Astrocyte of the spinal cord (primary cell): ENCODE results near the gene RNF5.

Experiments
- DNase-seq: peaks from one replicate; pipeline ENCODE4 v3.0.0; 2011; ENCODE audit warnings: low read depth, low spot score
- H3K4me3 ChIP-seq: 2 replicates; pipeline ENCODE4 v1.5.1; 2011; ENCODE audit warnings: low read depth, mild to moderate bottlenecking, low read length, moderate library complexity
- in situ Hi-C: cut with HindIII; loops from 2 replicates; pipeline ENCODE4 v1.10.0; 2017; ENCODE audit warnings: low sequenced_read_pairs
- TF ChIP-seq, protein P1 (sequence below): IDR thresholded peaks from 2 replicates; pipeline ENCODE4 v1.5.1; 2012; ENCODE audit warnings: low read depth, mild to moderate bottlenecking, low read length, inconsistent platforms

Gene RNF5

DNA sequence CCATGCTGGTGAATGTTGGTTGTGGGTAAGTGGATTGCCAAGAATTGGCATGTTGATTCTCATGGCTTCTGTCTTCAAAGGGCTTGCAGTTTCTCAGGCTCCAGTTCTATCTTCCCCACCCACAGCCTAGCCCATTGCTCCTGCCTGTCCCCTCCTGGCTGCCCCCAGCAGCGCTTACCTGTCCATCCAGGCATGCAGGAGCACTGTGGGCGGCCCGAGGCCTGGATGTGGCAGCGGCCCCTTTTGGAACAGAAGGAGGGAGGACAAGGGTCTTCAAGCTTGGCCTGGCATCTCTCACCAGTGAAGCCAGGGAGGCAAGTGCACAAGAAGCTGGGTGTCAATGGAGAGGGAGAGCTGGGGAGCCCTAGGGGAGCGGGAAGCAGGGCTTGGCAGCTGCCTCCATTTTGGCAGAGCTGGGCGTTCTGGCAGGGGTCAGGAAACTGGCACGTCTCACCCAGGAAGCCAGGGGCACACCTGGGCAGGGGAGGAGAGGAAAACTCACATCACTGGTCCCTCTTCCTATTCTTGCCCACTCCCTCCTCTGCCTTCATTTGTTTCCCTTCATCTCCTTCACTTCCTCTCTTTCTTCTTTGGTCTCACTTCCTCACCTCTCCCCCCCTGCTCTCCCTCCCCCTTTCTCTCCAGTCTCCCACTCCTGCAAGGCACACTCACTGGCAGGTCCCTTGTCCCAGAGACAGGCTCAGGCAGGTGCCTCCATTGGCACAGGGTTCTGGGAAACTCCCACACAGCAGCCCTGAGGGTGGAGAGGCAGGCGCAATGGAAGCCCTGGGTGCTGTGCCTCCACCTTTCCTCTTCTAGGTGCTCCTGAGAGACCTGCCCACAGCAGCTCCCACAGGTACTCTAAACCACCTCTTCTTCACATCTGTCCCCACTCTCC lies 44.4 kb downstream of the RNF5 start:
- no peak for DNase-seq
- TF ChIP-seq, protein P1, sequence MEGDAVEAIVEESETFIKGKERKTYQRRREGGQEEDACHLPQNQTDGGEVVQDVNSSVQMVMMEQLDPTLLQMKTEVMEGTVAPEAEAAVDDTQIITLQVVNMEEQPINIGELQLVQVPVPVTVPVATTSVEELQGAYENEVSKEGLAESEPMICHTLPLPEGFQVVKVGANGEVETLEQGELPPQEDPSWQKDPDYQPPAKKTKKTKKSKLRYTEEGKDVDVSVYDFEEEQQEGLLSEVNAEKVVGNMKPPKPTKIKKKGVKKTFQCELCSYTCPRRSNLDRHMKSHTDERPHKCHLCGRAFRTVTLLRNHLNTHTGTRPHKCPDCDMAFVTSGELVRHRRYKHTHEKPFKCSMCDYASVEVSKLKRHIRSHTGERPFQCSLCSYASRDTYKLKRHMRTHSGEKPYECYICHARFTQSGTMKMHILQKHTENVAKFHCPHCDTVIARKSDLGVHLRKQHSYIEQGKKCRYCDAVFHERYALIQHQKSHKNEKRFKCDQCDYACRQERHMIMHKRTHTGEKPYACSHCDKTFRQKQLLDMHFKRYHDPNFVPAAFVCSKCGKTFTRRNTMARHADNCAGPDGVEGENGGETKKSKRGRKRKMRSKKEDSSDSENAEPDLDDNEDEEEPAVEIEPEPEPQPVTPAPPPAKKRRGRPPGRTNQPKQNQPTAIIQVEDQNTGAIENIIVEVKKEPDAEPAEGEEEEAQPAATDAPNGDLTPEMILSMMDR: no peak
- in situ Hi-C loops: no loop called here
- H3K4me3 ChIP-seq: no peak overlapping the region

DNA sequence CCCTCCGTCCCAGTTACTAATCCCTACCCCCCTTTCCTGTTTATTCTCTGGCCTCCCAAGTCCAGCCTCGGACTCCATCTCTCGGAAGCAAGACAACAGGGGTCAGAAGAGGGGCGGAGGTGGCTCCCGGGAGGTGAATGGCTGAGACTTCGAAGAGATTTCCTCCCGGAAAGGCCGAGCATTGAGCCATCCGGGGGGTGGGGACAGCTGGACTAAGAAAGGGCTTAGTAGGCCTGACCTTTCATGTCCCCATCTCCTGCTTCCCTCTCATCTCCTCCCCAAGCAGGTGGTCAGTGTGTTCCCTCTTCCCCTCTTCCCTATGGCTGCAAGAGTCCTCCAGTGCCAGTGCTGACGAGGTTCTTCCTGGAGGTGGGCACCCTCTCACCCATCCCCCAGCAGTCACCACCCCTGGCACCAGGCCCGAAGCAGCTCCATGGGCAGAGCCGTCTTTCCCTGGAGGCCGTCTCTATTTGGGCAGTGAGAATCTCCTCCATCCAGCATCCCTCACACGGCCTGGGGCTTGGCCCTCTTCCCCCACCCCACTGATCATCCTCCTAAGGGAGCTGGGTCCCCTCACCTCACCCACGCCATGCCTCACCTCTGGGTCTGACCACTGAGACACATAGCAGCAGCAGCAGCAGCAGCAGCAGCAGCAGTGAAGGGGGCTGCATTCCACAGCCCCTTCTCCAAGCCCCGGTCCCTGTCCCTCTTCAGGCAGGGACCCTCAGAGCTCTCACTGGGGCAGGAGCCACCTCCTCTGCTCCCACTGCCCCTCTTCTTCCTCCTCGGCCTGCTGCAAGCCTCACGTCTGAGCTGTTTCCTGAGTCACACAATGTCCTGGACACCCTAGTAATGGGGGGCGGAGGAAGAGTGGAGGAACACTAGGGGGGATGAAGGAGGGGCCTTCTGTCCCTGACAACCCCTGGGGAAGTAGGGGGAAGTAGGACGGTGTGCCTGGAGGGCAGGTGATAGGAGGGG lies 45.3 kb downstream of the RNF5 start, which contains the start of gene NOTCH4:
Gene NOTCH4 (minus strand): TSS at position 810 of the 978 bp plus-strand sequence. CDS start 139 bp downstream, at position 671.
- no peak within 1 kb of the TSS for H3K4me3 ChIP-seq
- in situ Hi-C loops: no loop called here
- TF ChIP-seq, protein P1: no peak
- DNase-seq: no peak

DNA sequence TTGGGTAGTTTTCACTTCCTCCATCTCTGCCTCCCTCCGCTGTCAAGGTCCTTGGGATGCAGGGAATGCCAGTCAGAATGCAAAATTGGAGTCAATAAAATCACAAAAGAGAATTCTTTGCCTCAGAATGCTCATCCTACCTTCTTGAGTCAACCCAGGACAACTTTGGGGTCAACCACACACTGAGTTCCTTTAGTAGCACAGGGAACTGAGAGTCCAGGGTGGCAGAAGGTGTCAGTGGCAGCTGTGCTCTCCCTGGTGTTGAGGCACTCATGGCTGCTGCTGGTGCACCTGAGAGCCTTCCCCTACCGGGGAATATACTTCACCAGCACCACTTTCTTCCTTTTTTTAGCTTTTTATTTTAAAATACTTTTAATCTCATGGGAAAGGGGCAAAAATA lies 46.5 kb downstream of the RNF5 start:
- DNase-seq: no peak
- TF ChIP-seq, protein P1: no peak
- H3K4me3 ChIP-seq: no peak overlapping the region
- in situ Hi-C loops: no loop called here

DNA sequence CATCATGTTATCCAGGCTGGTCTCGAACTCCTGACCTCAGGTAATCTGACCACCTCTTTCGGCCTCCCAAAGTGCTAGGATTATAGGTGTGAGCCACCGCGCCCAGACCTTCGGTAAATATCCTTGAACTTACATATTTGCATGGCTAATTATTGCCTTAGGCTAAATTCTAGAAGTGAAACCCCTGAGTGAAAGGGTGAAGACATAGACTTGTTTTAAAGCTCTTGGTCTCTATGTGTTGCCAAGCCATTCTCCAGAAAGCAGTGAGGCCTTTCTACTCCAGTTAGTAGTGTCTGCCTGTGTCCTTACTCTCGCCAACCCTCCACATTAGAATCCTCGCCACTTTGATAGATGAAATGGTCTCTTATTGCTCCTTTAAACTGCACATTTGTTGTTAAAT lies 48.2 kb downstream of the RNF5 start:
- DNase-seq: no peak
- H3K4me3 ChIP-seq: no peak overlapping the region
- in situ Hi-C loops: no loop called here
- TF ChIP-seq, protein P1: no peak
